GM12891 (cell line): ENCODE measurements around the gene TGM2.
A peak's percentile ranks its signal among the peaks of the same experiment; 100 is the strongest.

Source experiments
- DNase-seq: peaks from one replicate; pipeline ENCODE4 v3.0.0; 2011; ENCODE audit warnings: low spot score; ENCODE audit not compliant: insufficient read length
- FAIRE-seq: peaks from 2 replicates; lab custom pipeline; 2011; peaks lifted over from hg19 to GRCh38; lab: Jason Lieb, UNC
- PAX5 ChIP-seq: IDR thresholded peaks from 2 replicates; pipeline ENCODE4 v1.6.1; 2011; ENCODE audit warnings: low read length, moderate library complexity, mild to moderate bottlenecking; ENCODE audit not compliant: insufficient read depth, severe bottlenecking
- POLR2A ChIP-seq: IDR thresholded peaks from 2 replicates; pipeline ENCODE4 v1.6.1; 2011; ENCODE audit warnings: low read depth, low read length, control low read depth
- POLR2AphosphoS5 ChIP-seq: IDR thresholded peaks from 2 replicates; pipeline ENCODE4 v1.6.1; 2011; ENCODE audit warnings: low read depth, low read length, control low read depth
- POU2F2 ChIP-seq: IDR thresholded peaks from 2 replicates; pipeline ENCODE4 v1.6.1; 2011; ENCODE audit warnings: low read depth, mild to moderate bottlenecking, control low read depth, low read length, moderate library complexity
- SPI1 ChIP-seq: IDR thresholded peaks from 2 replicates; pipeline ENCODE4 v1.6.1; 2011; ENCODE audit warnings: low read depth, low read length, control low read depth
- TAF1 ChIP-seq: IDR thresholded peaks from 2 replicates; pipeline ENCODE4 v1.6.1; 2011; ENCODE audit warnings: low read depth, low read length, control low read depth

TGM2 gene

GRCh38 chr20:38192323-38192885 is 27.3 kb upstream of the TGM2 start:
- FAIRE-seq: no peak
- TF ChIP-seq POLR2A (no peak), POLR2AphosphoS5 (no peak), PAX5 (no peak), SPI1 (no peak), POU2F2 (no peak), TAF1 (no peak)
- no peak for DNase-seq

GRCh38 chr20:38191654-38192053 is 26.6 kb upstream of the TGM2 start:
- DNase-seq (no peak), FAIRE-seq (no peak)
- TF ChIP-seq POLR2A: no peak
- no peak for TF ChIP-seq POU2F2
- no peak for TF ChIP-seq TAF1
- TF ChIP-seq SPI1: no peak
- no peak for TF ChIP-seq PAX5
- no peak for TF ChIP-seq POLR2AphosphoS5

- TF ChIP-seq PAX5 (no peak), POLR2A (no peak), POU2F2 (no peak), SPI1 (no peak), POLR2AphosphoS5 (no peak), TAF1 (no peak)
- FAIRE-seq (no peak), DNase-seq (no peak)
Measured at GRCh38 chr20:38190936-38191371, 25.9 kb upstream of the TGM2 start.

- DNase-seq (no peak), FAIRE-seq (no peak)
- no peak for TF ChIP-seq POLR2A
- TF ChIP-seq POLR2AphosphoS5: no peak
- no peak for TF ChIP-seq TAF1
- TF ChIP-seq SPI1: no peak
- TF ChIP-seq POU2F2: no peak
- no peak for TF ChIP-seq PAX5
Measured at GRCh38 chr20:38190166-38190565, 25.1 kb upstream of the TGM2 start.

GRCh38 chr20:38187517-38187916 is 22.4 kb upstream of the TGM2 start:
- TF ChIP-seq TAF1 (no peak), POU2F2 (no peak), POLR2A (no peak), SPI1 (no peak), POLR2AphosphoS5 (no peak), PAX5 (no peak)
- FAIRE-seq: no peak
- no peak for DNase-seq

GRCh38 chr20:38186788-38187221 is 21.7 kb upstream of the TGM2 start:
- TF ChIP-seq TAF1 (no peak), PAX5 (no peak), POU2F2 (no peak), POLR2AphosphoS5 (no peak), POLR2A (no peak)
- FAIRE-seq (no peak), DNase-seq (no peak)

- TF ChIP-seq POU2F2: no peak
- no peak for TF ChIP-seq SPI1
- TF ChIP-seq PAX5: no peak
- no peak for TF ChIP-seq POLR2AphosphoS5
- no peak for TF ChIP-seq TAF1
- no peak for DNase-seq
- no peak for FAIRE-seq
Measured at GRCh38 chr20:38184101-38184500, 19.0 kb upstream of the TGM2 start.

- no peak for DNase-seq
- TF ChIP-seq TAF1 (no peak), PAX5 (no peak), SPI1 (no peak), POU2F2 (no peak), POLR2A (no peak), POLR2AphosphoS5 (no peak)
- no peak for FAIRE-seq
Measured at GRCh38 chr20:38181971-38182370, 16.9 kb upstream of the TGM2 start.

GRCh38 chr20:38181207-38181801 is 16.2 kb upstream of the TGM2 start:
- FAIRE-seq: no peak
- TF ChIP-seq POU2F2 (0 out of 2 replicates have a peak, but pooled peaks have one; percentile 18), PAX5 (peak; percentile 85), POLR2A (no peak)
- DNase-seq: no peak

GRCh38 chr20:38180781-38181180 is 15.7 kb upstream of the TGM2 start:
- TF ChIP-seq POU2F2: no peak
- no peak for TF ChIP-seq TAF1
- TF ChIP-seq SPI1: no peak
- FAIRE-seq (no peak), DNase-seq (no peak)
